A549 (cell line): ENCODE measurements around the gene VPS37B.

Source experiments
- BCL3 ChIP-seq: fragments of >200 bp; sonication (Bioruptor Twin); formaldehyde crosslinking; IDR thresholded peaks from 3 replicates; pipeline ENCODE4 v1.6.1; 2016
- TF ChIP-seq, protein P1 (sequence below): IDR thresholded peaks from 2 replicates; pipeline ENCODE4 v1.6.1; 2012

DNA sequence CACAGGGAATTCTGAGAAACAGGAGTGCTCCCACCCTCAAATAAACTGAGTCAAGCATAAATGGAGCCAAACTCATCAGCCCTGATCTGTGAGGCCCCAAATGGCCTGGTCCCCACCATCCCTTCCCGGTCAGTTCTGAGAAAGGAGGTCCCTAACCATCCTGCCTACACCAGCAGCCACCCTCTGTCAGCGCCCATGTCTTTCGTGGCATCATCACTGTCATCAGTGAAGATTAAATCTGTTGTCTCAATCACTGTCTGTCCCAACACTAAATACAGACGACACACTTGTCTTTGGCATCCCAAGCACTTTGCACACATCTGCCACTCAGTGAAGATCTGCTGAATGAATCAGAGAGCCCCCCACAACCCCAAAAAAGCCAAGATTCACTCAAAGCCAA is 22.4 kb downstream of the VPS37B start:
- TF ChIP-seq, protein P1, sequence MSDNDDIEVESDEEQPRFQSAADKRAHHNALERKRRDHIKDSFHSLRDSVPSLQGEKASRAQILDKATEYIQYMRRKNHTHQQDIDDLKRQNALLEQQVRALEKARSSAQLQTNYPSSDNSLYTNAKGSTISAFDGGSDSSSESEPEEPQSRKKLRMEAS, result no peak
- TF ChIP-seq BCL3, result no peak
